ENCODE measurements around the gene AP1G2. TPM values are rescaled to one million over a fixed set of nuclear protein-coding genes. Genes with fewer than 3 reads are reported as not detected.

Gene AP1G2
- total and polyA plus RNA-seq, 2 of the 13 experiments (the other 11 are each of a cell fraction or from before 2014, with no cell fraction given), result 96.9 to 611 TPM

DNA sequence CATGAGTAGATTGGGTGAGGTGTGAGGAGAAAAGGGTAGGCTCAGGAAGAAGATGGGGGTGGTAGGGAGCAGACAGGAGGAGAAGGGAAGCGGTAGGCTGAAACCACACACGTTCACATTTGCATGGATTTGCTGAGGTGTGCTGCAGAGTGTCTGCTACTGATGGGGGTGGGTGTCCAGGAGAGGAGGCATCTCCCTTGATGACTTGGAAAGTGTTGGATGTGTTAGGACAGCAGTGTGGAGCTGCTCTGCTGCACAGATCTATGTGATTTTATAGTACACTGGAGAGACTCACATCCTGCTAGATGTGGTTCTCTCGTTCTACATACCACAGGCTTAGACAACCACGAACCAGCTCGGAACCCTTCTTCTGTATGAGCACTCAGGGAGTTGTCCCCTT lies 25.3 kb downstream of the AP1G2 start (continued):
- TF ChIP-seq, protein P1, sequence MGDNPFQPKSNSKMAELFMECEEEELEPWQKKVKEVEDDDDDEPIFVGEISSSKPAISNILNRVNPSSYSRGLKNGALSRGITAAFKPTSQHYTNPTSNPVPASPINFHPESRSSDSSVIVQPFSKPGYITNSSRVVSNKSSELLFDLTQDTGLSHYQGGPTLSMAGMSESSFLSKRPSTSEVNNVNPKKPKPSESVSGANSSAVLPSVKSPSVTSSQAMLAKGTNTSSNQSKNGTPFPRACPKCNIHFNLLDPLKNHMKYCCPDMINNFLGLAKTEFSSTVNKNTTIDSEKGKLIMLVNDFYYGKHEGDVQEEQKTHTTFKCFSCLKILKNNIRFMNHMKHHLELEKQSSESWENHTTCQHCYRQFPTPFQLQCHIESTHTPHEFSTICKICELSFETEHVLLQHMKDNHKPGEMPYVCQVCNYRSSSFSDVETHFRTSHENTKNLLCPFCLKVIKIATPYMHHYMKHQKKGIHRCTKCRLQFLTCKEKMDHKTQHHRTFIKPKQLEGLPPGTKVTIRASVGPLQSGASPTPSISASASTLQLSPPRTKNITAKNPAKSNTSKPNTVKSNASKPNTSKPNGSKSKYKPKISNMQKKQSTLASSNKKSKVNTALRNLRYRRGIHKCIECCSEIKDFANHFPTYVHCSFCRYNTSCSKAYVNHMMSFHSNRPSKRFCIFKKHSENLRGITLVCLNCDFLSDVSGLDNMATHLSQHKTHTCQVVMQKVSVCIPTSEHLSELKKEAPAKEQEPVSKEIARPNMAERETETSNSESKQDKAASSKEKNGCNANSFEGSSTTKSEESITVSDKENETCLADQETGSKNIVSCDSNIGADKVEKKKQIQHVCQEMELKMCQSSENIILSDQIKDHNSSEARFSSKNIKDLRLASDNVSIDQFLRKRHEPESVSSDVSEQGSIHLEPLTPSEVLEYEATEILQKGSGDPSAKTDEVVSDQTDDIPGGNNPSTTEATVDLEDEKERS (CRISPR knock-in tag; IDR thresholded peaks at IDR 0.05), result no peak
- no peak for TF ChIP-seq SIN3A (IDR thresholded peaks at IDR 0.05; ENCODE audit: borderline replicate concordance, low read depth, low read length)
- TF ChIP-seq TERF1 (CRISPR knock-in tag; IDR thresholded peaks at IDR 0.05), result no peak
- TF ChIP-seq NR2C2 (CRISPR knock-in tag; IDR thresholded peaks at IDR 0.05; ENCODE audit: borderline replicate concordance), result no peak

DNA sequence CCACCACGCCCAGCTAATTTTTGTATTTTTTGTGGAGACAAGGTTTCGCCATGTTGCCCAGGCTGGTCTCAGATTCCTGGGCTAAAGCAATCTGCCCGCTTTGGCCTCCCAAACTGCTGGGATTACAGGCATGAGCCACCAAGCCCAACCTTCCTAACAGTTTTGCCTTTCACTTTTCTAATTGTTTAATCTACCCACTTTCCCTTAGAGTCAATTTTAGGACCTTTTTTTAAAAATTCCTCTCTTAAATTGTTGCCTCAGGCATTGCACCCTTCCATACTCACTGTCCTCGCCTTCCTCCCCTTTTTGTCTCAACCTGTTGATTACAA lies 27.5 kb downstream of the AP1G2 start:
- Histone ChIP-seq H2AFZ (ENCODE audit: low read length) (no peak overlapping the region), H3K36me3 (replicated peaks in 1 of 2; ENCODE audit: control insufficient read depth in 1 of 2, insufficient read depth in 2 of 2, low read length in 2 of 2) (no peaks in the 10 kb centered on the region), H4K20me1 (ENCODE audit: insufficient read depth, low read length) (no peaks in the 10 kb centered on the region), H3K27me3 (ENCODE audit: control insufficient read depth in 1 of 2, insufficient read depth in 2 of 2, low read length in 2 of 2) (no peaks in the 10 kb centered on the region), H3K27ac (ENCODE audit: extremely low read length, insufficient read depth, low read length) (no peak overlapping the region), H3K4me2 (ENCODE audit: low read depth, low read length) (no peak overlapping the region), H3K4me3 (replicated peaks in 1 of 3; ENCODE audit: insufficient read depth in 1 of 3, low read depth in 2 of 3, low read length in 3 of 3) (no peak overlapping the region), H3K4me1 (ENCODE audit: insufficient read depth, low read length) (peaks cover 13% of the 10 kb centered on the region), H3K9me3 (ENCODE audit: low read length) (no peaks in the 10 kb centered on the region), H3K79me2 (ENCODE audit: insufficient read depth, low read length) (no peaks in the 10 kb centered on the region), H3K9ac (ENCODE audit: insufficient read depth, low read depth, low read length) (no peak overlapping the region)
- FAIRE-seq, result no peak
- in situ Hi-C loops (cut with HindIII; ENCODE audit: extremely low pct_ligation_motif_present, low pct_unique_long_range_greater_than_20kb) (no loop called here), intact Hi-C loops (cut with micrococcal nuclease; ENCODE audit: unreplicated experiment) (no loop called here)
- ATAC-seq, result no peak
- CTCF ChIA-PET (ENCODE audit: low intra/inter-chr PET ratio, low total read pairs), result interaction anchor here (0.6 to 3.0 kb wide), 8 partner anchors 11 to 354 kb away, joined by 3 to 58 read pairs (median 4); no protein-coding TSS in a partner anchor
- no peak for DNase-seq (ENCODE audit: low spot score)
- POLR2A ChIA-PET, result no interaction called here
- BruUV-seq (replicated peaks), result no TSS peak
- WGBS (ENCODE audit: low lambda C conversion rate), result 73% methylated on average over 4 of the region's 4 CpGs
- TF ChIP-seq, protein P2, sequence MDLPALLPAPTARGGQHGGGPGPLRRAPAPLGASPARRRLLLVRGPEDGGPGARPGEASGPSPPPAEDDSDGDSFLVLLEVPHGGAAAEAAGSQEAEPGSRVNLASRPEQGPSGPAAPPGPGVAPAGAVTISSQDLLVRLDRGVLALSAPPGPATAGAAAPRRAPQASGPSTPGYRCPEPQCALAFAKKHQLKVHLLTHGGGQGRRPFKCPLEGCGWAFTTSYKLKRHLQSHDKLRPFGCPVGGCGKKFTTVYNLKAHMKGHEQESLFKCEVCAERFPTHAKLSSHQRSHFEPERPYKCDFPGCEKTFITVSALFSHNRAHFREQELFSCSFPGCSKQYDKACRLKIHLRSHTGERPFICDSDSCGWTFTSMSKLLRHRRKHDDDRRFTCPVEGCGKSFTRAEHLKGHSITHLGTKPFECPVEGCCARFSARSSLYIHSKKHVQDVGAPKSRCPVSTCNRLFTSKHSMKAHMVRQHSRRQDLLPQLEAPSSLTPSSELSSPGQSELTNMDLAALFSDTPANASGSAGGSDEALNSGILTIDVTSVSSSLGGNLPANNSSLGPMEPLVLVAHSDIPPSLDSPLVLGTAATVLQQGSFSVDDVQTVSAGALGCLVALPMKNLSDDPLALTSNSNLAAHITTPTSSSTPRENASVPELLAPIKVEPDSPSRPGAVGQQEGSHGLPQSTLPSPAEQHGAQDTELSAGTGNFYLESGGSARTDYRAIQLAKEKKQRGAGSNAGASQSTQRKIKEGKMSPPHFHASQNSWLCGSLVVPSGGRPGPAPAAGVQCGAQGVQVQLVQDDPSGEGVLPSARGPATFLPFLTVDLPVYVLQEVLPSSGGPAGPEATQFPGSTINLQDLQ (CRISPR knock-in tag; IDR thresholded peaks at IDR 0.05), result no peak
- TF ChIP-seq NONO (IDR thresholded peaks at IDR 0.05), result no peak
- no peak for TF ChIP-seq NONO (CRISPR knock-in tag; conservative IDR thresholded peaks at IDR 0.05)
- TF ChIP-seq SMARCE1 (IDR thresholded peaks at IDR 0.05; ENCODE audit: borderline replicate concordance), result no peak
- TF ChIP-seq ZFP37 (CRISPR knock-in tag; IDR thresholded peaks at IDR 0.05; ENCODE audit: borderline replicate concordance), result no peak
- TF ChIP-seq GTF3A (CRISPR knock-in tag; conservative IDR thresholded peaks at IDR 0.05), result no peak
- no peak for TF ChIP-seq ZSCAN20 (CRISPR knock-in tag; IDR thresholded peaks at IDR 0.05; ENCODE audit: borderline replicate concordance)
- no peak for TF ChIP-seq MTA1 (CRISPR knock-in tag; IDR thresholded peaks at IDR 0.05; ENCODE audit: borderline replicate concordance)
- TF ChIP-seq, protein P3, sequence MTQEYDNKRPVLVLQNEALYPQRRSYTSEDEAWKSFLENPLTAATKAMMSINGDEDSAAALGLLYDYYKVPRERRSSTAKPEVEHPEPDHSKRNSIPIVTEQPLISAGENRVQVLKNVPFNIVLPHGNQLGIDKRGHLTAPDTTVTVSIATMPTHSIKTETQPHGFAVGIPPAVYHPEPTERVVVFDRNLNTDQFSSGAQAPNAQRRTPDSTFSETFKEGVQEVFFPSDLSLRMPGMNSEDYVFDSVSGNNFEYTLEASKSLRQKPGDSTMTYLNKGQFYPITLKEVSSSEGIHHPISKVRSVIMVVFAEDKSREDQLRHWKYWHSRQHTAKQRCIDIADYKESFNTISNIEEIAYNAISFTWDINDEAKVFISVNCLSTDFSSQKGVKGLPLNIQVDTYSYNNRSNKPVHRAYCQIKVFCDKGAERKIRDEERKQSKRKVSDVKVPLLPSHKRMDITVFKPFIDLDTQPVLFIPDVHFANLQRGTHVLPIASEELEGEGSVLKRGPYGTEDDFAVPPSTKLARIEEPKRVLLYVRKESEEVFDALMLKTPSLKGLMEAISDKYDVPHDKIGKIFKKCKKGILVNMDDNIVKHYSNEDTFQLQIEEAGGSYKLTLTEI (CRISPR knock-in tag; conservative IDR thresholded peaks at IDR 0.05), result no peak
- TF ChIP-seq, protein P4, sequence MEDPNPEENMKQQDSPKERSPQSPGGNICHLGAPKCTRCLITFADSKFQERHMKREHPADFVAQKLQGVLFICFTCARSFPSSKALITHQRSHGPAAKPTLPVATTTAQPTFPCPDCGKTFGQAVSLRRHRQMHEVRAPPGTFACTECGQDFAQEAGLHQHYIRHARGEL (CRISPR knock-in tag; IDR thresholded peaks at IDR 0.05), result no peak
- peak; percentile 59; the same call in 1 of the 2 replicates for TF ChIP-seq ZNF879 (CRISPR knock-in tag; IDR thresholded peaks at IDR 0.05)
